GM18526 (cell line): ENCODE results near the gene SLC25A4.

ENCODE experiments used
- POLR2A ChIP-seq: IDR thresholded peaks from 3 replicates; pipeline ENCODE4 v1.6.1; 2011; ENCODE audit not compliant: insufficient read length; ENCODE audit errors: extremely low read depth

Gene SLC25A4

DNA sequence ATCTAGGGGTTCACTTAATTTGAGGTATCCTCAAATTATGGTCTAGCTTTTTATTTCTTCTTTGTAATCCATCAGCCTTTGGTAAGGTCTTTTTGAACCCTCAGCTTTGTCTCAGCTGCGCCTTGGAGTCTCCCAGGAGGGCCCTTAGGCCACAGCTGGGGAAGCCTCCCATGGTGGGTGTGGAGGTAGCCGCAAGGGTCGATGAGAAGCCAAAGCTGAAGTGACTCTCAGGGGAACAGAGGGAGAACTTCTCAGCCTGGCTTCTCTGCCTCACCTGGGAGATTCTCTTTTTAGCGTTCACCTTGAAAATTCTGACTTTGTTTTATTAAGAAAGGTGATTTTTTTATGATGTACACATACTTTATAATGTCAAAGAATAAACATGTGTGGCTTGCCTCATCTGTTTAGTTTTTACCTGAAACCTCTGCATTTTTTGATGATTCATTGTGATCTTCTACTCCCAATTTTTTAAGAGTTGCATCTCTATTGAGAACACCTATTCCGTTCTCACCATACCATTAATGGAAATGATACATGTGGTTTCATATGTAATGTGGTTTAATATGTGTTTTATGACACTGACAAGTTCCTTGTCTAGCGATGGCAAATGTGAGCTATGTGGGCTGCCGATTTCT, 25.6 kb upstream of the SLC25A4 start:
- no peak for TF ChIP-seq POLR2A

DNA sequence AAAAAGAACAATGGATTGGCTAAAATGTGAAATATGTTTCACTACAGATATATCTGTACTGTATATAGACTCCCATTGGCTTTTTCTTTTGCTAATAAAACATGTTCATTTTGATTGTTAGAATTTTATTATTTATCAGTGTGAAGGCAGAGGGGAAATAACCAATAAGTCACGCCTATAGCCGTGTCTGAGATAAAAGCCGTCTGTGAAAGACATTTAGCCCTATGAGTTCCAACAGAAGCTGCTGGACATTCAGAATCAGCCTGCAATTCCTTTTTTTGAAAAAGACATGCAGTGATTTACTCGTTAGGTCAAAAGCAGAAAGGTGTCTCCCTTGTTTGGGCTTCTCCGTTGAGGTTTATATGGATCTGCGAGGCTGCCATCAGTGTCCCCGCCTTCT, 24.2 kb upstream of the SLC25A4 start:
- no peak for TF ChIP-seq POLR2A

DNA sequence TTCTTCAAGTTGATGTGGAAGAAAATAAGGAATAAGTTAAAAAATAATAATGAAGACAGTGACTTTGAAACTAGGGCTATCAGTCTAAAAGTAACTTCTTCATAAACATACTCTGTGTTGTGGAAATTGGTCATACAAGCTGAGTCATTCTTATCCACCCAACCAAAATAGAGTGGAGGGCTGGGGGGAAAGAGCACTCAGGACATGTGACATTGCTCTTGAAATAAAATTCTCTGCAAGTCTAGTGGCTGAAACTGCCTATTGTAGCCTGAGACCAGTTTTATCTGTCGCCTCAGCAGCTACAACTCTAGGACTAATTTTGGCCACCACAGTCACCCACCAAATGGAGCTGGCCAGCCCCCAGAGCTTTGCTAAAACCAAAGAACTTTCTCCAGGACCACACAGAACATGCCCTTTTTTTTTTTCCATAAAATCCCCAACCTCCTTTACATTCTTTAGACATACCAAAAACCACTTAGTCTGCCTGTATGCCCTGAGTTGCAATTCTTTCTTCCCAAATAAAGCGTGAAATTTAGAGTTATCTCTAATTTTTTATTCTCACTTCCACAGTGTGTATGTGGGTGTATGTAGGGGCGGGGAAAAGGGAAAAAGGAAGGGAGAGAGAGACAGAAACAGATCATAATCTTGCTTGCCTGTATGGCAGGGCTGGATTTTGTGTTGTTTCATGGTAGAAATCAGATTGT, 23.0 kb upstream of the SLC25A4 start:
- no peak for TF ChIP-seq POLR2A

DNA sequence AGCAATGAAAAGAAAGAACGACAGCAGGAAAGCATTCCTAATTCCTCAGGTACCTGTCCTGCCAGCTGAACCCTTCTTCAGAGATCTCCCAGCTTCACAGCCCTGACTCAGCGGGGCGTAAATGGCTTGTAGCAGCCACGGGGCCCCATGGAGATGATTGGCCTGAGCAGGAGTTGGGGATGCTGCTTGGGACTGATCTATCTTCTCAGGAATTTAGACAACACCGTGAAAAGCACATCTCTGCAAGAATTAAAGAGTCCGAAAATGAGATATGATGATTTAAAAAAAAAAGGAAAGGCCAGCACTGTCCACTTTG, 22.5 kb upstream of the SLC25A4 start:
- TF ChIP-seq POLR2A, result no peak

DNA sequence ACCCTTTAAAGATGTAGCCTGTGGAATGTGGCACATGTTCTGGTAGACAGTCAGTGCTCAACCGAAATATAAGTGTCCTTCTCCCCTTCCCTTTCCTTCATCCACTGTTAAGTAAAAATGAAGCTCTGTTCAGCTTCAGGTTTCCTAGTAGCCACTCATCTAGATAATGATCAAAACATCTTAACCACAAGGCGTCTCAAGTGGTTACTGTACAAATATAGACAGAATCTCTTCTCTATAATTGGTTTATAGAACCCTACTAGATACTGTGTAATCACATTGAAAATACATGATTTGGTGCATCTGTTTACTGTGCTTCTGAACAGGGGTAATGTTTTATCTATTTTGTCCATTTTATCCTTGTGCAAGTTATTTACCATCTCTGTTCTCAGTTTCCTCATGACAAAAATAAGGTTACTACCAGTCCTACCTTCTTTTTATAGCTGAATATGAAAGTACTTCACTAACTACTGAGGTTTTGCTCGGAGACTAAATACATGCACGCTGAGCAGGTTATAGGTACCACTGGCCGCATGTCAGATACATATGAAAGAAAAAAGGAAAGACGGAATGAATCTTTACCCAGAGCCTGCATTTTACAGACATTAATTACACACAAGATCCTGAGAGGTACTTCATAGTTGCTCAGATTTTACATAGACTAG, 20.3 kb upstream of the SLC25A4 start:
- no peak for TF ChIP-seq POLR2A

DNA sequence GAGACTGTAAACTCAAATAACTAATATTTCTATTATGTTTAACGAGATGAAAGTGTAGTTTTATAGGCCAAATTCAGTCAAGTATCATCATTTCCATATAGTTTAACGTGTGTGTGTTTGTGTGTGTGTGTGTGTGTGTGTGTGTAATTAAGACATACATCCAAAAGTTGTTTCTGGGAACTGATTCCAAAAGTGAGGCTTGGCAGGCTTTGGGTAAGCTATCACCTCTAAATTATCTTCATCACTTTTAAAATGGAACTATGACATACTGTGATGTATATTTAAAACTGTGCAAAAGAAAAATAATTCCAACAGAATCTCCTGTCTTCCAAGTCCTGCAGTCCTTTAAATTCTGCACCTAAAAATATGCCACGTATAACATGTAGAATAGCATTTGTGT, 19.1 kb upstream of the SLC25A4 start:
- TF ChIP-seq POLR2A, result no peak

DNA sequence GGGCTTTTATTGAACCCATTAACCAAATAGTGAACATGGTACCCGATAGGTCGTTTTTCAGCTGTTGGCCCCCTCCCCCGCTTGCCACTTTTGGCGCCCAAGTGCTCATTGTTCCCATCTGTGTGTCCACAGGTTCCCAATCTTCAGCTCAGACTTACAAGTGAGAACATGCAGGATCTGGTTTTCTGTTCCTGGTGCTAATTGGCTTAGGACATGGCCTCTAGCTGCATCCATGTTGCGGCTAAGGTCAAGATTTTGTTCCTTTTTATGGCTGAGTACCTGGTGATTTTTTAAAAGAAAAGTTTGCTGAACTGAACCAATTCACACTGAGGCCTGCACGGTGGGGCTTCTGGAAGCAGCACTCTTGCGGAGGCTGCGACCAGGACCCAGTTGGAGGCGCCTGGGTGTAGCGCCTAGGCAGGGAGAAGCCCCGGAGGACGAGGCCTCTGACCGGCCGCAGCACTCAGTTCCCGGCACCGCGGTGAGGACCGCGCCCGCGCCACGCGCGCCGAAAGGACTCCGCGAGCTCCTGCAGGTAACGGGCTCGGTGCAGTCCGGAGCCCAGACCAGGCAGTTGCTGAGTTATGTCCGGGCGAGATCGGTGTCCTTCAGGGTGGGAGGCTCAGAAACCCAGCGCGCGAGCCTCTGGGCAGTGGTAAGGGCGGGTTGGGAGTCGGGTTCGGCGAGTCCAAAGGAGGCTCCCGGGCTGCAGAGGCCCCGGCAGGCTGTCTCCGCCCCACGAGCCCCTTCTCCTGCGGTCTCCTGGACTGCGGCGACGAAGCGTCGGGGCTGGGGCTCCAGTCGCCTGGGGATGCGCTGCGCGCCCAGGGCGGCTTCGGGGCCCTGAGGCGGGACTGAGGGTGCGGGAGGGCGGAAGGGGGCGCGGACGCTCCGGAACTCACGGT, 15.8 kb upstream of the SLC25A4 start:
- no peak for TF ChIP-seq POLR2A

DNA sequence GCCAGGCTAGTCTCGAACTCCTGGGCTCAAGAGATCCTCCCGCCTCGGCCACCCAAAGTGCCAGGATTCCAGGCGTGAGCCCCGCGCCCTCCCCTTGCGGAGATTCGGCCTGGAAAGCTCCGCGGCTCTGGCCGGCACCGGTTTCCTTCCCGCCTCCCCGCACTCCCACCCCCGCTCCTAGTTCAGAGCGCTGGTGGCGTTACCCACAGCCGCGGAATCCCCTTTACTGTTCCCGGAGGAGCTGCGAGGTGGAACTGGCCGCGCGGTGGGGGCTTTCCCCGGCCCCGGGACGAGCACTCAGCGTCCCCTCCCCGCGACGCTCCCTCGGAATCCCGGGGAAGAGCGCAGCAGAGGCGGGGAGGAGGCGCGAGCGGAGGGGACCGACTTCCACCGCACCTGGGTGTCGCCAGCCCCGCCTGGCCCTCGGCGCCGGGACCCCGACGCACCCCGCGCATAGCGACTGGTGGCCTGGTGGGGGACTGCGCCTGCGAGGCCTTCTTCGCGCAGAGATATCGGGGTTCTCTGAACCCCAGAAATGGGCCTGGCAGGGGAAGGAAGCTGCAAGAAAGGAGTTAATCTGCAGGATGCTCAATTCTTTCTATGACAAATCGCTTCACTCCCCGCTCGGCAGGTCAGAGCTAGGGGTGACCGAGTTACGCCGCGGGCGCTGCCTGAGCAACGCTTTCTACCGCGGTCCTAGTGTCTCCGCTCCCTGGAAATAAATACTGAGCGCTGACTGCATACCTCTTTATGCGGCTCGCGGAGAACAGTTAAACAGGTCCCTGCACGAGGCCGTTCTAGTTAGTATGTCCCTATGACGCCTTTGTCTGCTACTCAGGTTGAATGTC, 14.6 kb upstream of the SLC25A4 start:
- TF ChIP-seq POLR2A, result no peak

DNA sequence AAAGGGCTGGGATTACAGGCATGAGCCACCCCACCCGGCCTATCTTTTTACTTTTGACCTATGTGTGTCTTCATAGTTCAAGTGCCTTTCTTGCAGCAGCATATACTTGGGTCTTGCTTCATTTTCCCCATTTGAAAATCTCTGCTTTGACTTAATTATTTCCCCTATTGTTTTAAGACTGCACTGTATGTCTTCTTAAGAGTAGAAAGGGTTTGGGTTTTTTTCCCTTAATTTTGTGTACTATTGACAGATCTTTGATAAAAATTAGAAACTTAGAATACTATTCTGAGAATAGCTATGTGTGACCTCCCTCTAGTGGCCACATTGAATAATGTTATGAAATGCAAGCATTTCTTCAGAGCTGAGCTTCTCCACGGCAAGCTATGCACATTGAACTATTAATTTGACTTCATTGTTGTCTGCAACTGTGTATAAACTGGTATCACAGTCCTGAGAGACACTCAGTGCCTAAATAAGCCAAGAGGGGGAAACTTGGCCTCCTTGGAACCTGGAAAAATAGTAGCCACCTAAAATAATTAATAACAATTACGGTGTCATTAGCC, 8.7 kb upstream of the SLC25A4 start:
- TF ChIP-seq POLR2A, result no peak

DNA sequence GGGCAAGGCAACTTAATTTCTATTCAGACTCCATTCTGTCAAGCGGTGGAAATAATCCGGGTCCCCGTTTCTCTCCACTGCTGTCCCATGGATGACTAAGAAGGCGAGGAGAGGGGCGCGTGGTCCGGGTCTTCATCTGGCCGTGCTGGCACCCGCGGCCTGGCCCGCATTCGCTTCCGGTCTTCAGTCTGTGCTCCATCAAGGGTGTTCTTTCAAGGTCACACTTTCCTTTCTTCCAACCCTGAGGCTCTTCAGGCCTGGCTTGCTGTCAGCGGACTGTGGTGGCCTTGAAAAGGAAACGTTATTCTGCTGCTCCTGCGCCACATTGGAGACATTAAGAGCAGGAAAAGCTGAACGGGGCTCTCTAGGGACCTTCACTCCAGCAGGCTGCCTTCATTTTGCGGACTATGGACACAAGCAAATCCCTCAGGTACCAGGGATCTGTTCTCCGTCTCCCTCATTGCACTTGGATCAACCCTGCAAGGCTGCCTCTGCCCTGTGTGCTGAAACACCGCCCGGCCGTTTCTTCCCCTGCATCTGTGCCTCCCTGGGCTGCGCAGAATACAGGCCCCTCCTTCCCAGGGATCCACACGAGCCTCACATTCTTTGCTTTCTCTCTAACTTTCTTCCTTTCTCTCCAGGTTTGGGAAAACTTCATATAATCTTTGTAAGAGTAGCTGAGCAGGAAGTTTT, 5.7 kb upstream of the SLC25A4 start:
- no peak for TF ChIP-seq POLR2A

DNA sequence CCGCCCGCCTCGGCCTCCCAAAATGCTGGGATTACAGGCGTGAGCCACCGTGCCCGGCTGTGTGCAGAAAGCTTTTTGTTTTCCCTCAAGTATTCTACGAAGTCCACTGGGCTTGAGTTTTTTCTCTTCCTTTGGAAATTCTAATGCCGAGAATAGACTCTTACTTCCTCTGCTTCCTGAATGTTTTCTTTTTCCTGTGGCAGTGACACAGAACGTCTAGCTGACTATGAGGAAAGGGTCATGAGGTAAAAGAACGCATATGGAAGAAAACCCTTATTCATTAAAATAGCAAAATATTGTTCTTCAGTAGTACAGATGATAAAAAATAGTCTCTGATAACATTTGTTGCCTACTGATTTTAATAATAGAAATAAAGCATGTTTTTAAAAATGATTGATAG, 4.9 kb upstream of the SLC25A4 start:
- no peak for TF ChIP-seq POLR2A

DNA sequence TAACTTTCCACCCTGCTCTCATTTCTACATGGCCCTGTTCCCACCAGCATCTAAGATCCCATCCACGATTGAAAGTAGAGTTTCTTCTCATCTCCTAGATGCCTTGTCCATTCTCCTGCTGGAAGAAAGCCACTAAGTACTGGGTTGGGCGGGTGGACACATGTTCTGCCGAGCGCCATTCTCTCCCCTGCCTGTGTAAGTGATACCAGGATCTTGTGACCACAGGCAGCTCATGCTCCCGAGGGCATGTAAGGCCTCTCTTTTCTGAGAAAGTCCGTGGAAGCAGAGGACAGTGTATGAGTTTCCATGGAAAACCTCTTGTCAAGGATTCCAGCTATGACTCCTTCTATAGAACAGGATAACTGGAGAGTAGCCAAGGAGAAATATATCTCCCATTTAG, 3.3 kb upstream of the SLC25A4 start:
- TF ChIP-seq POLR2A, result no peak

DNA sequence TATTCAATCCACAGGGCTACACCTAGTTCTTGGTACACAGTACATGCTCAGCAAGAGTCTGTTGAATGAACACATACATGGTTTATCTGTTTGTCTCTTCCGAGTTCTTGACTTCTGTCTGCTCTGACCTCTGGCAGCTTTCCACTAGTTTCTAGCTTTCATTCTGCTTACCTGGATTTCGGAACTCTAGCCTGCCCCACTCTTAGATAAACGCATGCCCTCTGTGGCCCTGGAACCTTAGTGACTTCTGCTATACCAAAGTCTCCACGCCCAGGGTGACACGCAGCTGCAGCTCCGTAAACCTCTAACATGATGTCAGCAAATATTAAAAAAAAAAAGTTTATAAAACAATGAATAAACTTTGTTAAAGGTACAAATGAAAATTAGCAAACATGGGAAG, 1.3 kb upstream of the SLC25A4 start:
- no peak for TF ChIP-seq POLR2A

DNA sequence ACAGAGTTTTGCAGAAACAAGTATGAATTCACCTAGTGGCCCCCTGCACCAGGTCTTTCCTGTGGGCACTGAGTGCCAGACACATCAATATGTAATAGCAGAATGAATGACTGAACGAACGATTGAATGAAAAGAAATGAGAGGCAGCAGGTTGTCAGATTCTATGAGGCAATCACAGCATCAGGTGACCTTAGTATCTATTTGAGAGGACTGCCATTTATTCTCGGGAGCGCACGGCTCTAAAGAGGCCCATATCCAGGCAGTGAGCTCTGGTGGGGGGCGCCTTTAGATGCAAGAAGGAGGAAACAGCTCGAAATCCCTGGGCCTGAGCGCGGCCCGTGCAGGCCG, 528 bp upstream of the SLC25A4 start:
- TF ChIP-seq POLR2A, result no peak

DNA sequence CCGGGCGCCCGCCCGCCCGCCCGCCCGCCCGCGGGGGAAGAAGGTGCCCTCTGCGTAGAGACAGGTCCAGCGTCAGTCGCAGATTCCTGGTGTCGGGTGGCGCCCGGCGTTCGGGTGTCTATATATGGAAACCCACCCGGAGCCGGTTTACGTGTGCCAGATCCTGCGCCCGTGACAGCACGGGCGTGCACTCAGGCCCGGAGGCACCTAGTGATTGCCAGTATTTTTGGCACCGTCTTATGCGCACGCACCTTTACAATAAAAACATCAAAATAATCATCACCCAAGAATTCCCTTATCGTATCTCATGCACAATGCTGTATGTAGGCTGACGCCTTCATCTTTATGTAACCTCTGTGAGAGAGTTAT, 519 bp downstream of the SLC25A4 start:
- TF ChIP-seq POLR2A, result no peak
